NCI-H1436 (cell line): ENCODE results near the gene ASPRV1.
"Not testable (repeated sequence)": the region's sequence is repeated elsewhere in the genome, so short reads cannot be mapped to it uniquely, and the experiment has no call there.

Experiments used
- DNase-seq: peaks from one replicate; lab custom pipeline; 2025; lab: John Stamatoyannopoulos, UW

Gene ASPRV1

DNA sequence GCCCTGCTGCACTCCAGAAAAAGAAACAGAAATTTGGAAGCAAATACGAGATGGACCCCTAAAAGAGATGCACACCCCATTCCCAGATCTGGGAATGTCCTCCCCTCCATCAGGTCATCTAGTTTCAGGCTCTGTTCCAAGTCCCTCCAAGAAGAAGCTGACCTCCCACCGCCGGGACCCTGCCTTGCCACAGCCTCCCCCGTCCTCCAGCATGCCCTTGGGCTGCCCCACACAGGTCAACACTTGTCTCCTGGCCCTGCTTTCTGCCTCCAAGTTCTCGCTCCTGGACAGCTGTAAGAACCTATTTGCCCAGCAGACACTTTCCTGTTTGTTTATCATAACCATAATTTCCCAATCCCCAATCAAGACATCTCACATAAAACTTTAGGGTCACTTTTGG lies 2.0 kb downstream of the ASPRV1 start:
- DNase-seq = no peak

DNA sequence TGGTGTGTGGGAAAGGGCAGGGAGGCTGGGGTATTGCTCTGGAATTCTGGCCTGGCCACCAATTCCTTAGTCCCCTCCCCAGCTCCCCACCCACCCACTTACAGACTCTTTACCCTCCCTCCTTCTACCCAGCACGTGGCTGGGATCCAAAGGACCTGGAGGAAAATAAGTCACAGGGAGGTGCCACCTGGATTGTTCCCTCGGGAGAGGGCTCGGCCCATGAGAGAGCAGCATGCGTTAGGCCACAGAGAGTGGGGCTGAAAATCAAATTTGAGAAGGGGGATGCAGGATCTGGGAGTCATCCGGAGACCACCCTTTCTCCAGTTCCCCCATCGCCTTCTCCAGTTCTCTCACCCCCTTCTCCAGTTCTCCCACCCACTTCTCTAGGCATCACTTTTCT lies 3.0 kb downstream of the ASPRV1 start:
- no peak for DNase-seq

DNA sequence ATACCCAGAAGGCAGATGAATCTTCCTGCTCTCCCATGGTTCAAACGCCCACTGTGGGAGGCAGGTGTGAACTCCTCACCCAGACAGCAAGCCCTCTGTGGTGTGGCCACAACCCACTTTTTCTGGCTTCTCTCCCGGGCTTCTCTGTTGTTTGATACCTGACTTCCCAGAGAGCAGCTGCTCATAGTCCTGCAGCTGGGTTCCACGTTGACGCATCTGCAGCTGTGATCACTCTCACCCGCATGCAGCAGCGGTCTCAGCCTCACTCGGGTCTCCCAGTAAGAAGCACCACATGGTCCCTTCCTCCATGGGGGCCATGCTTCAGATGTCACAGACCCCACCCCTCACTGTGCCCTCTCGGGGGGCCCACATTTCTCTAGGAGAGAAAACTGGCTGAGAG lies 3.5 kb downstream of the ASPRV1 start:
- DNase-seq = no peak

DNA sequence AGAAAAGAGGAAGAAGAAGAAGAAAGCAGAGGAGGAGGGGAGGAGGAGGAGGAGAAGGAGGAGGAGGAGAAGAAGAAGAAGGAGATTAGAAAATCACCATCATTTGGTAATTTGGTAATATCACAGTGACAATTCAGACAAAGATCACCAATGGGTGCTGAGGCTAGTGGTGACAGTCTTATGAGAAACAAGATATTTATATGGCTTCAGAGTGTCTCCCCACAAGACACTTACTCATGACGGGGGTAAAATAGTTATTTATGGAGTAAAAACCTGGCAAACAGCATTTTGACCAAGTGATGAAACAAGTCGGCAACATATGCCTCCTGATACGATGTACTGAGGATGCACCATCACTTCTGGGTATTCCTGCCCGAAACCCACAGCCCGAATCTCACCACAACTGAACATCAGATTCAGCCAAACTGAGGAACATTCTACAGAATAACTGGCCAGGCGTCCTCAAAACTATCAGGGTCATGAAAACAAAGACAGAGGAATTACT lies 4.9 kb downstream of the ASPRV1 start:
- DNase-seq = no peak

DNA sequence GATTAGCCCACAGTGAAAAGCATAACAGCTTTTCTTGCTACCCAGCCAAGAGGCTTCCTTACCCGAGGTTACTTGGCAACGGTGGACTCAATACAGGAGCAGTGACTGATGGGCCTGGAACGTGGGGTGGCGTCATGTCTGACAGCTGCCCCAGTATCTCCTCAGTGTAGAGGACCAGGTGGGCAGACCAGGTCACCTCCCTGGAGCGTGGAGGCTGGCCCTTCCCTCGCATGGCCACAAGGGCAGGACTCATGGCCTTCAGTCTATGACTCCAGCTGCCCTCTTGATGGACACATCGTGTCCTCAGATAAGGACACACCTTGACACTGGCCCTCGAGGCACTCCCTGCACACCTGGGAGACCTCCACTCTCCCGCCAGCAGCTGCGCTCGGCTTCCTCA lies 6.4 kb downstream of the ASPRV1 start:
- DNase-seq = no peak

DNA sequence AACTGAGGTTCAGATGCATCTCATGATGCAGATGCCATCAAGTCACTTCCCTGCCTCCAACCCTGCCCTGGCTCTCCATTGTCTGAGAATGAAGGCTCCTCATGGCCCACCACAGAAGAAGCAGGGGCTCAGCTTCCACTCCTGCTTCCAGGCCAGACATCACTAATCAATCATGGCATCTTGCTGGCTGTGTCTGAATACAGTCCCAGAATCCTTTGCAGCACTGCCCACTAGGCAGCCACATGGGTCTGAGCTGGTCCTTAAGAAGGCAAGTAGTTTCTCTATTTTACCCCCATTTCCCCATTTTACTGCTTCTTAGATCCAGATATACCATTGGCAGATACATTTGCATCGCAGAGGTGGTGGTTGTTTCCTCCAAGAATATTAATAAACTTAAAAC lies 7.3 kb downstream of the ASPRV1 start:
- no peak for DNase-seq

DNA sequence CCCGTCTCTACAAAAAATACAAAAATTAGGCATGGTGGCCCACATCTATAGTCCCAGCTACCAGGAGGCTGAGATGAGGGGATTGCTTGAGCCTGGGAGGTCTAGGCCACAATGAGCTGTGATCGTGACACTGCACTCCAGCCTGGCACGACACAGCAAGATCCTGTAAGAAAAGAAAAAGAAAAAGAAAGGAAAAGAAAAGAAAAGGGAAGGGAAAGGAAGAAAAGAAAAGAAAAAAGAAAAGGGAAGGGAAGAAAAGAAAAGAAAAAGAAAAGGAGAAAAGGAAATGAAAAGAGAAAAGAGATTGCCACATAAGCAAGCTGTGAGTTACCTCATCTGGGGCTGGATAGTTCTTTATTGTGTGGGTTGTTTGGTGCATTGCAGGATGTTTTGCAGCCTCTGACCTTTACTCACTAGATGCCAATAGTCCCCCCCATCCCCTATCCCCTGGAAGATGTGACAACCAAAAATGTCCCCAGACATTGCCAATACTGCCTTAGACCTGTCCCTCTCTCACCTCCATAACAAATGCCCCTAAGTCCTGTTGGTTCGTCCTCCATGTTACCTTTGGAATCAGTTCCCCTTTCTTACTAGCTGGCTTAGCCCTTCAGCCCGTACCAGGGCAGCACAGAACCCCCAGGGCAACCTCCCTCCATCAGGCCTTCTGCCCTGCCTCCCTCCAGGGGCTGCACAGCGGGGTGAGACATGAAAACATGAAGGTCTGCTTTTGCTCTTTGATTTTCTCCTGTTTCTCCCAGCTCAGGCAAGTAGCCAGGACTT lies 8.9 kb downstream of the ASPRV1 start:
- DNase-seq = no peak

DNA sequence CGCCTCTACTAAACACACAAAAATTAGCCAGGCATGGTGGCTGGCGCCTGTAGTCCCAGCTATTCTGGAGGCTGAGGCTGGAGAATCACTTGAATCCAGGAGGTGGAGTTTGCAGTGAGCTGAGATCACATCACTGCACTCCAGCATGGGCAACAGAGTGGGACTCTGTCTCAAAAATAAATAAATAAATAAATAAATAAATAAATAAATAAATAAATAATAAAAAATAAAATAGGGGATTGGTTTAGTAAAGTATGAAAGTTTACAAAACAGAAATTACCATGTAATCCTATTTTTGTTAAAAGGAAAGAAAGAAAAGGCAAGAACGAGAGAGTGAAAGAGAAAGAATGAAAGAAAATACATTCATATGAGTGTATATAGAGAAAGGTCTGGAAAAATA lies 10.8 kb downstream of the ASPRV1 start:
- DNase-seq = not testable (repeated sequence)

DNA sequence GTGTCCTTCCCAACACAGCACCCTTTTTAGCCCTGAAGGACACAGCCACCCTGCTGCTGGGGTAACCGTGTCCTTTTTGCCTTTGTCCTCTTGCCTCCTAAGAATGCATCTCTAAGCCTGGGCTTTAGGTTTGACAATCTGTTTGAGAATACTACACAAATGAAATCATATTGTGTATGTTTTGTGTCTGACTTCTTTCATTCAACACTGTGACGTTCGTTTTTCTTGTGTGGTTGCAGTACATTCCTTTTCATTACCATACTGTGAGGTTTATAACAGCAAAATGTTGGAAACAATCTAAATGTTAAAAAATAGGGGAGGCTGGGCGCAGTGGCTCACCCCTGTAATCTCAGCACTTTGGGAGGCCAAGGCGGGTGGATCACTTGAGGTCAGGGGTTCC lies 11.2 kb downstream of the ASPRV1 start:
- DNase-seq = no peak

DNA sequence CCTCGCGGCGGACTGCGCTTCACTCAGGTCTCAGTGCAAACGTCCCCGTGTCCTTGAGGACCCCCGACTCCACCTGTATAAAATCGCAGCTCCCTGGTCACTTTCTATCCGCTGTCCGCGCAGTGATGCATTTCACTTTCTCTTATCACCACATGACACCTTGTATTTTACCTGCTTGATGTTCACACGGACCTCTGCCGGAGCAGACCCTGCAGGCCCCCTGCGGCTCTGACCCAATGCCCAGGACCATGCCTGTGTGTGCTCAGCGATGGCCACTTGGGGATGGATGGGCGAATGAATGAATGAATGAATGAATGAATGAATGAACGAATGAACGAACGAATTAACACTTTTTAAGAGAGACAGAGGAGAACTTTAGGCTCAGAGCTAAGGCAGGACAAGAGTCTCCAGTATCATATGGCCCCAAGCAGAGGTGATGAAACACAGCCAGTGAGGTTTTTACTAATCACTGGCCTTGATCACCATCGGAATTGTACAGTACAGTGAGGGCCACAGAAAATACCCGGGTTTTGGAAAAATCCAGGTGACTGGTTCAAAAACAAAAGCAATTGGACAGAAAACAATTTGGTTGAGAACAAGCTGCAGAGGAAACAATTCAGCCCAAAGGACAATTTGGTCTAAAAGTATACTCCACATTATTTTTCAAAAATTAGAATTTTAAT lies 12.3 kb downstream of the ASPRV1 start:
- no peak for DNase-seq

DNA sequence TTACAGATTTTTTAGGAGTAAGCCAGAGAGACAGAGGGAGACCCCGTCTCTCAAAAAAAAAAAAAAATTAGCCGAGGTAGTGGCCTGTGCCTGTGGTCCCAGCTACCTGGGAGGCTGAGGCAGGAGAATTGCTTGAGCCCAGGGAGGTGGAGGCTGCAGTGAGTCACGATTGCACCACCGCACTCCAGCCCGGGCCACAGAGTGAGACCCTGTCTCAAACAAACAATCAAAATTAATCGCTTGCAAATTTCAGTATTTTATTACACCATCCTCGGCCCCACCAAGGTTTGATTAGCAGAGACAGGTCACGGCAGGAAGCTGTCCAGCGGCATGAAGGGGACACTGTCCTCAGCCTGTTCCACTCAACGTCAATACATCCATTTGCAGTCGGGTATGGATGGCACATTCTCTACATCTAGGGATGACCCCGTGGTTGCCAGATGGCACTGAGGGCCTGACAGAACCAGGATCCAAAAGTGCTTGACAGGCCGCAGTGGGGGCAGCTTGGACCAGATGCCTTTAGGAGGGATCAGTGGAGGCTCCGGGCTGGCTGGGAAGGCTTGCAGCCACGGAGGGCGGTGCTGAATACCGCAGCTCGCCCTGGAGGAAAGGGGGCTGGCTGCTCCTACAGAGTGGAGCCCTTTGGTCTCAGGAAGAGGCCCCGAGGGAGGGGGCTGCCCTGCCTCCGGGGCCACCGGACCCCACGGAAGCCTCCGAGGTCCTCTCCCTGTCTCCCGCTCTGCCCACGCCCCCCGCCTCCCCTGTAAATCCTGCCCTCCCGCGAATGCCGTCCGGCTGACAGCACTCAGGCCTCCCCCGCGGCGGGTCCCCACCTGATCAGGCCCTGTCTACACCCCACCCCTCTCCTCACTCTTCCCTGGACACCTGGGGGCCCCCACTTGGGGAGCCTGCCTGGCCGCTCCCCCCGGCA lies 13.1 kb downstream of the ASPRV1 start:
- no peak for DNase-seq

DNA sequence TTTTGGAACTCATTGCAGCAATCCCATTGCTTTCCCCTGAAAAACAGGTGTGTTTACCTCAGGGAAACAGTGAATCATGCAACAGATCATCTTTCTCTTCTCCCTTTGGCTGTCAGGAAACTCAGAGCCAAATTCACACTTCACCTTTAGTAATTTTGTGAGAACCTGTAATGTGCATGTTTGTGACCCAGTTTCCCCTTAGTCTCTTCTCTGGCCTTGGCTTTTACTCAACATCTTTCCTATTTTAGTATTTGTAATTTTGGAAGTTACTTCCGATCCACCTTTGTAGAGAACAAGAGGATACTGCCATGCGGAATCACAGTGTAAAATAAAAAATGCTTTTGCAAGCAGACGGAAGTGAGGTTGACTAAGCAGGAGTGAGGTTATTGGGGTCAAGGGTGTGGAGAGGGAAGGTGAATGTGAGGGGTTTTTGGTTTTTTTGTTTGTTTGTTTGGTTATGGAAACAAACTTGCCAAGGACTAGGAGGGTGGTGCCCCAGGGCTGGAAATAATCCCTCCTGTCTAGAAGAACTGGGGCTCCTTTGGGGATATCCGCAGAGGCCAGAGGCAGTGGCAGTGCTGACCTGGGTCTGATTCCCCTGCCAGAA lies 14.0 kb downstream of the ASPRV1 start:
- no peak for DNase-seq

DNA sequence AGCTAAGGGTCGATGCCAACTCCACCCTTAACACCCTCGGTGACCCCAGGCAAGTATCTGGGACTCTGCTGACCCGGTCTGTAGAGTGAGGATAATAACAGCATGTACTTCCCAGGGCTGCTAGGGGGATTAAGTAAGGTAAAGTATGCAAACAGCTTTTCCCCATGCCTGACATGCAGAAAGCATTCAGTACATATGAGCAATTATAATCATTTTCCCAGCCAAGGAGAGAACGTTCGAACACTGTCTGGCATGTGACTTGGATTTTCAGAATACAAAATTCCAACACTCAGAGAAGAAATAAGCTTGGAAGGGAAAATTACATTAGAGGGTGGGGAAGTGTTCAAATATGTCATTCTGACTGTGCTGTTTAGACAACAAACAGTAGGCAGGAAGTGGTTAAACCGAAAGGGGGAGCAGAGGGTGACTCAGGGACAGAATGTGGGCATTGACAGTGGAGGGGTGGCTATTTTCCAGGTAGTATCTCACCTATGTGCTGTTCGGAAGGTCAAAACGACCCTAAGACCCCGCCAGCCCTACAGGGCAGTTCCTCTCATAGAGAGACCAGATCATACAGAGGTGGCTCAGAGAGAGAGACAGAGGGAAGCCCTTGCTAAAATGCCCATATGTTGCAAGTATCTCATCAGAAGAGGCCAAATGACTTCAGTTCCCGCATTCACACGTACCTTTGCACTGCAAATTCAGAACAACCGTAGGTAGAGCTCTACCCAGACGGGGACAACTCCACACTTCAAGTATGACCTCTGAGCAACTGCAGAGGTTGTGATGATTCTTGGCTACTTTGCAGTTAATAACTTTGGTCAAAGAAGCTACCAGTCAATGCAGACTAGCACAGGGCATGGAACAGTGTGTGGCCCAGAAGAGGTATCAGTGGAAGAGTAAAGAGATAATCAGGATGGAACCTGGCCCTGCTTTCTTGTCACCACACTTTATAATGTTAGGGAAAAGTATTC lies 14.8 kb downstream of the ASPRV1 start:
- no peak for DNase-seq

DNA sequence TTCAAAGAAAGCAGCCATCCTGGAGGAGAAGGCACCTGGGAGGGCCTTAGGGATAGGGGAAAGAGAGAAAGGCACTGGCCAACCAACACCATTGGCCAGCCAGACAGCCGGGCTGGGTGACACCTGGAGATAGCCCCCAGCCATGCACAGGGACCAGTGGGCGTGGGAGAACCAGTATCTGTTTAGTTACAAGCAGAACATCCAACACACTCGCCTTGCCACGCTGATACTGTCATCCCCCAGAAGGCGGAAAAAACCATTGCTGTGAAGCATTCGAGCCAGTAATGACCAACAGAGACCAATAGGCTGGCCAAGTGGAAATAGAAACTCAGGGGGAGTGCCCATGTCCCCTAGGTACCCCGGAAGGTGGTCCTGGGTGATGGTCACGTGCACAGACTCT lies 15.5 kb downstream of the ASPRV1 start:
- DNase-seq = no peak

DNA sequence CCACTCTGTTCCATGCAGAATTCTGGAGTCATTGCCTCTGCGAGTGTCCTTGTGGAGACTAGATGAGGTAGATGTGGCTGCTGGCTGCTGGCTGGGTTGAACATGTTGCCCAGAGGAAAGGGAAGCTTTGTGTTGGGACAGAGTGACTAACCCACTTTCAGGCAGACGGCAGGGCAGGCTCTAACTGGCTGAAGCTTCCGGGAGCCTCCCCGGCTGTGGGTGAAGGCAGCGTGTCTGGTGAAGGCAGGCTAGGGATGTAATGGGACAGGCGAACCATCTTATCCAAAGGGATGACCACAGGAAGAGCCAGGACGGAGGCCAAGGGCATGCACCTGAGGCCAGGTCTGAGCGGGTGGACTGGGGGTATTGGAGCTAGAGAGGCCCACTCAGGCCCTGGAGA lies 16.0 kb downstream of the ASPRV1 start:
- DNase-seq = no peak

DNA sequence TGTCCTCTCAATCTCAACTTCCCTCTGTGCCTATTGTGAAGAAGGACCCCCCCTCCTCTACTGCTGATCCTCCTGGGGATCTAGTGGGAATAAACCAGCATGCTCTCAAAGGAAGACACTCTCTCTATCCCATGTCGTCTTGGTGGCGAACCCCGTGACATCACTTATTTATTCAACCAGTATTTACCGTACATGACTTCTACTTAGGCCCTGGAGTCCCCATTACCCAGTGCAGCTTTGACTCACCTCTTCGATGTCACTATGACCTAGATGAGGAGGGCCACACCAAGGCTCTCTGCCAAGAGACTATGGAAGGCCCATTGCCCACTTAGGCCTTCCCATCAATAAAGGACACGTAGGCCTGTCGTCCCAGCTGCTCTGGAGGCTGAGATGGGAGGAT lies 16.7 kb downstream of the ASPRV1 start:
- DNase-seq = no peak

DNA sequence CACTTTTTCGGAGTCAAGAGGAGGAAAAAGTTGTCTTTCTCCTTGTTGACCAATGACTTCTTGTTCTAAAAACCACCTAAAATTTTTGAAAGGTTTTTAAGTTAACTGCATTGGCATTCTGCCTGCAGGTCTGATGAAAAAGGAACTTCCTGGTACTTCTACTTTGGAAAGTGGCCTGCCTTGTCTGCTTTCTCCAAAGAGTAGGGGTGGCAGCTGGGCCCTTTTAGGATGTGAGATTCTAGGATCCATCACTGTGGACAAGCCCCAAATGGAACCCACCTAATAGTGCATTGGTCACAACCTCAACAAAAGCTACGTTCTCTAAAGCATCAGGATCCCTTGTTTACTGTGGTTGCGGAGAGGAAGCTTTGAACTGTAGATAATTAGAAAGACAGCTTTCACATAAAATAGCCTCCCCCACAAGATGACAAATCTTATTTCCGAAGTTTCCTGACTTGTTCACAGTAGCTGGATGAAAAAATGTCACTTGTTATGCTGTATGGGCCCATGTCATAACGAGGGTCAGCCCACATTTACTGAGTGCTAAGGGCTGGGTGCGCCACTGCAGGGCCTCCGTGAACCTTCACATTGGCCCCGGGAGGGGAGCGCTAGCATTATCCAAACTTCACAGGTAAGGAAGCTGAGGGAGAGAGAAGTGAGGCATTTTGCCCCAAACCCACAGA lies 17.4 kb downstream of the ASPRV1 start:
- DNase-seq = no peak

DNA sequence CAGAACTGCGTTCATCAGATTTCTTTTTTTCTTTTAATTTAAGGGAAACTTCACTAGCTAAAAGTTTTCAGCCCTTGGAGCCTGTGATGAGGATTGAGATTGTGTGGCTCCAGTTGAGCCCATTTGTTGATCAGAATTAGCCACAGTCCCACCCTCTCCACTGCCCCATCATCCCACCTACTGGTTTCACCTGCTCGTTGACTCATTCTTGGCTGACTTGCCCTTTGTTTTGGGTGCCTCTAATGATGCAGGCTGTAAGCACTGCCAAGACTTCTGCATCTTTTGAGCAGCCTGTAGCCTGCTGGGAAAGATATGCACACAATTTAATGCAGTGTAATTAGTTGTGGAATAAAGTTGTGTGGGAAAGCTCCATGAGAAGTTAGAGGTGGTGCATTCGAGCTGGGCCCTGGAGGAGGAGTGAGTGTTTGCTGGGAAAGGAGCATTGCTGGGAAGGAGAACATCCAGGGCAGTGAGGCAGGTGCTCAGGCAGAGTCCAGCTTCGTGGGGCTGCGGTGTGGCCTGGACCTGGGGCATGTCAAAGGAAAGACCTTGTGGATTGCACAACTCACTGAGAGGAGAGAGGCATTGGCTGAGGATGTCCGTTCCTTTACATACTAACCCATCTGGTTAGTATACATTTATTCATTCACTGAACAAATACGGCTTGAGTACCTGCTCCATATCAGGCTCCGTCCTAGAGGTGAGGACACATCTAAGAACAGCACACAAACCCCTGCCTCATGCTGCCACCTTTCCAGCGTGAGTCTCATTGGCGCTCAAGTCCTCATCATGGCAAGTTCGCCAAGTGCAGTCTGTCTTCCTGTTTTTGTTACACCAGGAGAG lies 18.2 kb downstream of the ASPRV1 start:
- DNase-seq = no peak

DNA sequence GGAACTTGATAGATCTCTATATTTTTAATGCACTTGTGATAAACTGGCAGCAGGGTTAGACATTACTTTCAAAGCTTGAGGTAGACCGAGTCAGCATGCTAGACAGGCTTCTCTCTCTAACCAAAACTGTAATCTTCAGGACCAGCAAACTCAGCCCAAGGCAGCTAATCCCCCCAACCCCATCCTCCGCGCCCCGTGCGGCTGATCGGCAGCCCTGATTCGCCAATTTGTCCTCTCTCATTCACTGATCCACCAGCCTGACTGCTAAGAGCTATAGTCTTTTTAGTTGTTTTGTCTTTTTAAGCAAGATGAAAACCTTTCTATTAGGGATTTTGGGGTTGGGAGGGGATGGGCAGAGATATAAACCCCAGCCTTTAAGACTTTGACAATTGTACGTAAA lies 20.7 kb downstream of the ASPRV1 start:
- DNase-seq = no peak
